Activated naive CD8-positive, alpha-beta T cell treated with anti-CD3 and anti-CD28 coated beads, Interleukin-2, amount 10 ng/mL, durations not matched to agents 7 days and 5 days (primary cell): ENCODE data around the gene GPR82. TPM values are rescaled to one million over a fixed set of nuclear protein-coding genes. Genes with fewer than 3 reads are reported as not detected.
"Not testable (repeated sequence)": the region's sequence is repeated elsewhere in the genome, so short reads cannot be mapped to it uniquely, and the experiment has no call there.

Experiments used
- ATAC-seq: fragments of 150-1000 bp; cut with Tn5 transposase; one replicate; pipeline ENCODE4 v1.10.0; 2021; ENCODE audit warnings: low read depth, moderate library complexity
- POLR2A ChIA-PET: fragments of 350-600 bp; sonication (Branson Sonifier 250); formaldehyde crosslinking; loops from one replicate; lab custom pipeline; 2021; ENCODE audit warnings: antibody characterized with exemption; lab: Charles Lee
- DNase-seq: peaks from one replicate; pipeline ENCODE4 v3.0.0; 2021
- H3K27ac Mint-ChIP-seq: one replicate; pipeline ENCODE4 v1.8.0; 2022; ENCODE audit warnings: mild to moderate bottlenecking, mixed read lengths
- H3K27me3 Mint-ChIP-seq: one replicate; pipeline ENCODE4 v1.8.0; 2022; ENCODE audit warnings: mild to moderate bottlenecking, moderate library complexity, mixed read lengths
- H3K36me3 Mint-ChIP-seq: one replicate; pipeline ENCODE4 v1.8.0; 2021; ENCODE audit warnings: mild to moderate bottlenecking, mixed read lengths
- H3K4me1 Mint-ChIP-seq: one replicate; pipeline ENCODE4 v1.8.0; 2021; ENCODE audit warnings: mixed read lengths
- H3K4me3 Mint-ChIP-seq: one replicate; pipeline ENCODE4 v1.8.0; 2022; ENCODE audit warnings: mild to moderate bottlenecking, moderate library complexity, mixed read lengths
- H3K9me3 Mint-ChIP-seq: one replicate; pipeline ENCODE4 v1.8.0; 2021; ENCODE audit warnings: mixed read lengths
- total RNA-seq, 2 experiments: library from RNA; stranded (reverse); gene quantifications; one replicate each; pipeline ENCODE4 v1.2.3, GENCODE V29; 2021

Gene GPR82
- total RNA-seq: 1 to 10 TPM in 1 of 2 experiments, under 1 TPM in 1; 0.97 to 1.1 TPM

GRCh38 chrX:41723826-41724225, at the start of gene GPR82:
Gene GPR82, plus strand, starts transcription at chrX:41724181. Its CDS starts 2,846 bp downstream, at chrX:41727027.
- POLR2A ChIA-PET: no interaction called here
- Mint-ChIP-seq H3K27ac (peak within 1 kb of the TSS; percentile 78), H3K27me3 (no peaks in the 10 kb centered on the region), H3K4me1 (peaks cover 42% of the 10 kb centered on the region), H3K4me3 (peak within 1 kb of the TSS; percentile 72), H3K36me3 (peaks cover 31% of the 10 kb centered on the region), H3K9me3 (peaks cover 1% of the 10 kb centered on the region)
- DNase-seq: no peak
- ATAC-seq: no peak

GRCh38 chrX:41676361-41676760, 47.6 kb upstream of the GPR82 start:
- DNase-seq, H3K9me3 Mint-ChIP-seq, H3K27me3 Mint-ChIP-seq, POLR2A ChIA-PET, H3K27ac Mint-ChIP-seq, H3K4me3 Mint-ChIP-seq, ATAC-seq: not testable (repeated sequence)
- peaks cover 28% of the 10 kb centered on the region for H3K36me3 Mint-ChIP-seq
- H3K4me1 Mint-ChIP-seq: peaks cover 23% of the 10 kb centered on the region

GRCh38 chrX:41677183-41678060, 46.6 kb upstream of the GPR82 start:
- DNase-seq: no peak
- H3K4me3 Mint-ChIP-seq: no peak overlapping the region
- H3K36me3 Mint-ChIP-seq: peaks cover 28% of the 10 kb centered on the region
- POLR2A ChIA-PET: no interaction called here
- H3K27me3 Mint-ChIP-seq: no peaks in the 10 kb centered on the region
- no peak overlapping the region for H3K27ac Mint-ChIP-seq
- H3K9me3 Mint-ChIP-seq: no peaks in the 10 kb centered on the region
- ATAC-seq: no peak
- H3K4me1 Mint-ChIP-seq: peaks cover 19% of the 10 kb centered on the region

GRCh38 chrX:41684138-41684537, 39.8 kb upstream of the GPR82 start:
- ATAC-seq (no peak), DNase-seq (no peak)
- Mint-ChIP-seq H3K36me3 (peaks cover 6% of the 10 kb centered on the region), H3K27me3 (no peaks in the 10 kb centered on the region), H3K4me3 (no peak overlapping the region), H3K9me3 (no peaks in the 10 kb centered on the region), H3K4me1 (peaks cover 19% of the 10 kb centered on the region), H3K27ac (no peak overlapping the region)
- POLR2A ChIA-PET: no interaction called here

GRCh38 chrX:41684940-41685339, 39.0 kb upstream of the GPR82 start:
- ATAC-seq (no peak), DNase-seq (no peak)
- Mint-ChIP-seq H3K27ac (no peak overlapping the region), H3K4me1 (peaks cover 21% of the 10 kb centered on the region), H3K9me3 (no peaks in the 10 kb centered on the region), H3K36me3 (peaks cover 5% of the 10 kb centered on the region), H3K27me3 (no peaks in the 10 kb centered on the region), H3K4me3 (no peak overlapping the region)
- POLR2A ChIA-PET: no interaction called here

- no peak for ATAC-seq
- POLR2A ChIA-PET: no interaction called here
- Mint-ChIP-seq H3K27ac (peak overlapping the region; percentile 25), H3K36me3 (peaks cover 2% of the 10 kb centered on the region), H3K27me3 (no peaks in the 10 kb centered on the region), H3K4me3 (no peak overlapping the region), H3K9me3 (no peaks in the 10 kb centered on the region), H3K4me1 (peaks cover 22% of the 10 kb centered on the region)
- no peak for DNase-seq
These were observed 37.2 kb upstream of the GPR82 start for GRCh38 chrX:41686788-41687187.

GRCh38 chrX:41688156-41688555, 35.8 kb upstream of the GPR82 start:
- Mint-ChIP-seq H3K27ac (no peak overlapping the region), H3K4me1 (peaks cover 29% of the 10 kb centered on the region), H3K4me3 (peak overlapping the region; percentile 70), H3K27me3 (no peaks in the 10 kb centered on the region), H3K36me3 (peaks cover 6% of the 10 kb centered on the region), H3K9me3 (no peaks in the 10 kb centered on the region)
- no peak for ATAC-seq
- DNase-seq: no peak
- POLR2A ChIA-PET: interaction anchor here (0.7 kb wide), 1 partner anchor 60 kb away, joined by 4 read pairs; no protein-coding TSS in a partner anchor

- no peaks in the 10 kb centered on the region for H3K27me3 Mint-ChIP-seq
- H3K27ac Mint-ChIP-seq: peak within 1 kb of the TSS; percentile 69
- DNase-seq (no peak), ATAC-seq (peak; percentile 77)
- no peaks in the 10 kb centered on the region for H3K9me3 Mint-ChIP-seq
- peaks cover 34% of the 10 kb centered on the region for H3K4me1 Mint-ChIP-seq
- peaks cover 9% of the 10 kb centered on the region for H3K36me3 Mint-ChIP-seq
- POLR2A ChIA-PET: interaction anchor here (0.7 kb wide), 1 partner anchor 59 kb away, joined by 4 read pairs; no protein-coding TSS in a partner anchor
- H3K4me3 Mint-ChIP-seq: peak within 1 kb of the TSS; percentile 70
These were observed 35.1 kb upstream of the GPR82 start, which contains the start of gene GPR34 for GRCh38 chrX:41688835-41689234. Gene GPR34, plus strand, starts transcription at chrX:41688973. Its CDS starts 6,661 bp downstream, at chrX:41695634.

- no peaks in the 10 kb centered on the region for H3K9me3 Mint-ChIP-seq
- H3K36me3 Mint-ChIP-seq: peaks cover 13% of the 10 kb centered on the region
- no peak overlapping the region for H3K27ac Mint-ChIP-seq
- no peaks in the 10 kb centered on the region for H3K27me3 Mint-ChIP-seq
- H3K4me3 Mint-ChIP-seq: peak overlapping the region; percentile 40
- no peak for ATAC-seq
- H3K4me1 Mint-ChIP-seq: peaks cover 39% of the 10 kb centered on the region
- POLR2A ChIA-PET: no interaction called here
- no peak for DNase-seq
These were observed 34.3 kb upstream of the GPR82 start for GRCh38 chrX:41689711-41690110.

GRCh38 chrX:41692162-41692749, 31.7 kb upstream of the GPR82 start:
- ATAC-seq (no peak), DNase-seq (no peak)
- Mint-ChIP-seq H3K27me3 (no peaks in the 10 kb centered on the region), H3K4me3 (peak overlapping the region; percentile 61), H3K9me3 (peaks cover 2% of the 10 kb centered on the region), H3K36me3 (peaks cover 23% of the 10 kb centered on the region), H3K4me1 (peaks cover 39% of the 10 kb centered on the region), H3K27ac (peak overlapping the region; percentile 60)
- POLR2A ChIA-PET: interaction anchor here (0.6 kb wide), 1 partner anchor 415 kb away, joined by 4 read pairs; no protein-coding TSS in a partner anchor

GRCh38 chrX:41693024-41693423, 31.0 kb upstream of the GPR82 start:
- Mint-ChIP-seq H3K27me3 (no peaks in the 10 kb centered on the region), H3K9me3 (peaks cover 2% of the 10 kb centered on the region), H3K36me3 (peaks cover 23% of the 10 kb centered on the region), H3K4me3 (peak overlapping the region; percentile 61), H3K27ac (peak overlapping the region; percentile 85), H3K4me1 (peaks cover 36% of the 10 kb centered on the region)
- ATAC-seq (peak; percentile 52), DNase-seq (no peak)
- POLR2A ChIA-PET: no interaction called here

- no peak overlapping the region for H3K27ac Mint-ChIP-seq
- ATAC-seq: no peak
These were observed 28.6 kb upstream of the GPR82 start for GRCh38 chrX:41695426-41695825.

GRCh38 chrX:41703574-41704029, 20.4 kb upstream of the GPR82 start:
- POLR2A ChIA-PET: no interaction called here
- no peak for ATAC-seq
- no peak overlapping the region for H3K4me3 Mint-ChIP-seq

More at GRCh38 chrX:41695426-41695825, 28.6 kb upstream of the GPR82 start:
- POLR2A ChIA-PET: interaction anchor here (0.6 to 1.9 kb wide), 2 partner anchors 25 to 211 kb away, joined by 4 read pairs; no protein-coding TSS in a partner anchor
- DNase-seq: no peak
- Mint-ChIP-seq H3K9me3 (peaks cover 2% of the 10 kb centered on the region), H3K27me3 (no peaks in the 10 kb centered on the region), H3K36me3 (peaks cover 27% of the 10 kb centered on the region), H3K4me3 (no peak overlapping the region), H3K4me1 (peaks cover 31% of the 10 kb centered on the region)

More at GRCh38 chrX:41703574-41704029, 20.4 kb upstream of the GPR82 start:
- no peak for DNase-seq
- peaks cover 7% of the 10 kb centered on the region for H3K36me3 Mint-ChIP-seq
- peaks cover 22% of the 10 kb centered on the region for H3K4me1 Mint-ChIP-seq
- H3K9me3 Mint-ChIP-seq: no peaks in the 10 kb centered on the region
- no peak overlapping the region for H3K27ac Mint-ChIP-seq
- no peaks in the 10 kb centered on the region for H3K27me3 Mint-ChIP-seq
